Thoracic aorta (tissue), 2 donors: Measurements from ENCODE around the gene ZNF554. TPM values are rescaled to one million over a fixed set of nuclear protein-coding genes. Genes with fewer than 3 reads are reported as not detected.
"Not testable (repeated sequence)": the region's sequence is repeated elsewhere in the genome, so short reads cannot be mapped to it uniquely, and the experiment has no call there.

ENCODE experiments used
- ATAC-seq: fragments of 150-250 bp; one replicate; pipeline ENCODE4 v1.8.0; 2017; ENCODE audit warnings: low read depth; ENCODE audit not compliant: insufficient number of reproducible peaks, low FRiP score
- DNase-seq: peaks from one replicate; pipeline ENCODE4 v3.0.0-alpha.2; 2020; ENCODE audit warnings: low spot score
- H3K27ac ChIP-seq, 2 donors: fragments of 200-600 bp; sonication (generic); 1 replicate in 1 of 2; 2 replicates in 1 of 2; pipeline ENCODE4 v1.5.1; 2016; ENCODE audit warnings: mild to moderate bottlenecking in 2 of 2, moderate library complexity in 2 of 2
- H3K27me3 ChIP-seq: fragments of 200-600 bp; sonication (generic); replicated peaks from 2 replicates; pipeline ENCODE4 v1.6.0; 2016; ENCODE audit warnings: mild to moderate bottlenecking; ENCODE audit not compliant: insufficient read depth
- H3K36me3 ChIP-seq: fragments of 200-600 bp; sonication (generic); one replicate; pipeline ENCODE4 v1.5.1; 2016
- H3K4me1 ChIP-seq, 2 donors: fragments of 200-600 bp; sonication (generic); 1 replicate in 1 of 2; 2 replicates in 1 of 2; pipeline versions ENCODE4 v1.5.1 to v1.6.0; 2016; ENCODE audit warnings: low read depth in 2 of 2, mild to moderate bottlenecking in 1 of 2; ENCODE audit not compliant: control insufficient read depth in 1 of 2
- H3K4me3 ChIP-seq: fragments of 200-600 bp; sonication (generic); 2 replicates; pipeline ENCODE4 v1.5.1; 2016; ENCODE audit warnings: mild to moderate bottlenecking
- H3K9me3 ChIP-seq: fragments of 200-600 bp; sonication (generic); 2 replicates; pipeline ENCODE4 v1.5.1; 2016
- CTCF ChIP-seq: fragments of 200-600 bp; sonication (generic); IDR thresholded peaks from one replicate; pipeline ENCODE4 v1.5.1; 2019; ENCODE audit warnings: antibody characterized with exemption
- total RNA-seq, 2 donors: library from RNA; depleted of rRNA; stranded (reverse); fragments of >200 nt; gene quantifications; one replicate each; pipeline versions ENCODE4 v1.1.0 to v1.2.3, GENCODE V29; 2016

Gene ZNF554
- total RNA-seq, 2 donors from 2014 or later = 2.8 to 4.4 TPM

GRCh38 chr19:2815191-2815614, 4.5 kb upstream of the ZNF554 start:
- H3K36me3 ChIP-seq = no peaks in the 10 kb centered on the region
- no peak for TF ChIP-seq CTCF
- no peak overlapping the region for H3K27ac ChIP-seq
- no peak for DNase-seq
- peaks cover 0 to 2% of the 10 kb centered on the region in 2 donors for H3K4me1 ChIP-seq
- no peaks in the 10 kb centered on the region for H3K9me3 ChIP-seq
- no peak overlapping the region for H3K4me3 ChIP-seq
- no peaks in the 10 kb centered on the region for H3K27me3 ChIP-seq
- ATAC-seq = no peak

- no peak overlapping the region for H3K27ac ChIP-seq
- H3K4me3 ChIP-seq = no peak overlapping the region
- H3K36me3 ChIP-seq = no peaks in the 10 kb centered on the region
- ATAC-seq (no peak), DNase-seq (no peak)
- peaks cover 6 to 10% of the 10 kb centered on the region in 2 donors for H3K4me1 ChIP-seq
- TF ChIP-seq CTCF = no peak
- H3K27me3 ChIP-seq = no peaks in the 10 kb centered on the region
- no peaks in the 10 kb centered on the region for H3K9me3 ChIP-seq
Observed at GRCh38 chr19:2815923-2816322, 3.7 kb upstream of the ZNF554 start.

GRCh38 chr19:2816641-2817040, 3.0 kb upstream of the ZNF554 start:
- no peak for TF ChIP-seq CTCF
- DNase-seq (no peak), ATAC-seq (no peak)
- Histone ChIP-seq H3K36me3 (no peaks in the 10 kb centered on the region), H3K4me3 (no peak overlapping the region), H3K4me1 (peaks cover 6 to 12% of the 10 kb centered on the region in 2 donors), H3K27ac (no peak overlapping the region), H3K27me3 (no peaks in the 10 kb centered on the region), H3K9me3 (no peaks in the 10 kb centered on the region)

GRCh38 chr19:2817237-2817829, 2.3 kb upstream of the ZNF554 start:
- not testable (repeated sequence) for H3K27me3 ChIP-seq, DNase-seq, H3K36me3 ChIP-seq, H3K4me3 ChIP-seq, ATAC-seq, H3K27ac ChIP-seq, H3K9me3 ChIP-seq
- peaks cover 6 to 12% of the 10 kb centered on the region in 2 donors for H3K4me1 ChIP-seq

GRCh38 chr19:2820112-2820702, 539 bp downstream of the ZNF554 start:
- no peak overlapping the region for H3K27ac ChIP-seq

More at GRCh38 chr19:2820112-2820702, 539 bp downstream of the ZNF554 start:
- H3K9me3 ChIP-seq = no peaks in the 10 kb centered on the region
- no peaks in the 10 kb centered on the region for H3K36me3 ChIP-seq
- DNase-seq = no peak
- H3K4me3 ChIP-seq = peak overlapping the region; percentile 90
- no peak for ATAC-seq
- no peaks in the 10 kb centered on the region for H3K27me3 ChIP-seq
- peaks cover 6 to 12% of the 10 kb centered on the region in 2 donors for H3K4me1 ChIP-seq
- no peak for TF ChIP-seq CTCF
